OCI-LY3 (cell line): Measurements from ENCODE around the gene GALT.

Source experiments
- EZH2phosphoT487 ChIP-seq: fragments of 200-600 bp; shearing (Covaris generic); IDR thresholded peaks from 2 replicates; pipeline ENCODE4 v1.6.1; 2018; ENCODE audit warnings: antibody characterized with exemption, mixed run types, low read depth
- TF ChIP-seq, protein P1 (sequence below): fragments of 200-600, 300-600 bp; sonication (generic); IDR thresholded peaks from 2 replicates; pipeline ENCODE4 v1.5.1; 2014; ENCODE audit warnings: antibody characterized with exemption, low read length, low read depth

GRCh38 chr9:34642679-34643078, 3.8 kb upstream of the GALT start:
- TF ChIP-seq, protein P1, sequence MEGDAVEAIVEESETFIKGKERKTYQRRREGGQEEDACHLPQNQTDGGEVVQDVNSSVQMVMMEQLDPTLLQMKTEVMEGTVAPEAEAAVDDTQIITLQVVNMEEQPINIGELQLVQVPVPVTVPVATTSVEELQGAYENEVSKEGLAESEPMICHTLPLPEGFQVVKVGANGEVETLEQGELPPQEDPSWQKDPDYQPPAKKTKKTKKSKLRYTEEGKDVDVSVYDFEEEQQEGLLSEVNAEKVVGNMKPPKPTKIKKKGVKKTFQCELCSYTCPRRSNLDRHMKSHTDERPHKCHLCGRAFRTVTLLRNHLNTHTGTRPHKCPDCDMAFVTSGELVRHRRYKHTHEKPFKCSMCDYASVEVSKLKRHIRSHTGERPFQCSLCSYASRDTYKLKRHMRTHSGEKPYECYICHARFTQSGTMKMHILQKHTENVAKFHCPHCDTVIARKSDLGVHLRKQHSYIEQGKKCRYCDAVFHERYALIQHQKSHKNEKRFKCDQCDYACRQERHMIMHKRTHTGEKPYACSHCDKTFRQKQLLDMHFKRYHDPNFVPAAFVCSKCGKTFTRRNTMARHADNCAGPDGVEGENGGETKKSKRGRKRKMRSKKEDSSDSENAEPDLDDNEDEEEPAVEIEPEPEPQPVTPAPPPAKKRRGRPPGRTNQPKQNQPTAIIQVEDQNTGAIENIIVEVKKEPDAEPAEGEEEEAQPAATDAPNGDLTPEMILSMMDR = no peak
- TF ChIP-seq EZH2phosphoT487 = no peak
